ENCODE measurements around the gene ATR. TPM values are rescaled to one million over a fixed set of nuclear protein-coding genes. Genes with fewer than 3 reads are reported as not detected.
"Not testable (repeated sequence)": the region's sequence is repeated elsewhere in the genome, so short reads cannot be mapped to it uniquely, and the experiment has no call there.

ATR gene
- total and polyA plus RNA-seq, 9 of the 15 experiments (the other 6 are each of a cell fraction or from before 2014, with no cell fraction given): 18.0 to 37.8 (median 23.2) TPM

GRCh38 chr3:142443060-142443459 lies 135.5 kb downstream of the ATR start:
- CTCF ChIA-PET (ENCODE audit: low intra/inter-chr PET ratio); H3K9ac ChIP-seq (ENCODE audit: insufficient read depth in 1 of 2, low read depth in 2 of 2, low read length in 2 of 2); DNase-seq (ENCODE audit: extremely low read depth in 1 of 4, low spot score in 3 of 4); H2AFZ ChIP-seq (ENCODE audit: low read depth, low read length); FAIRE-seq; H3K9me1 ChIP-seq (ENCODE audit: control insufficient read depth, insufficient read depth, low read length); BruUV-seq (replicated peaks); H3K27me3 ChIP-seq (ENCODE audit: control insufficient read depth in 2 of 2, insufficient read depth in 2 of 2, low read length in 2 of 2); ATAC-seq; H4K20me1 ChIP-seq (replicated peaks; ENCODE audit: control insufficient read depth, insufficient read depth, low read length); H3K9me3 ChIP-seq (replicated peaks; ENCODE audit: control insufficient read depth, insufficient read depth, low read depth, low read length); in situ Hi-C loops (cut with MboI); H3K27ac ChIP-seq (ENCODE audit: extremely low read depth, low read depth, low read length); H3K4me3 ChIP-seq; H3K4me2 ChIP-seq (ENCODE audit: insufficient read depth, low read length): not testable (repeated sequence)
- Histone ChIP-seq H3K79me2 (ENCODE audit: control insufficient read depth, insufficient read depth, low read length) (peaks cover 86% of the 10 kb centered on the region), H3K36me3 (ENCODE audit: control insufficient read depth, insufficient read depth, low read length) (peaks cover 13% of the 10 kb centered on the region; the same call in 2 of the 3 replicates), H3K4me1 (replicated peaks in 1 of 2; ENCODE audit: control insufficient read depth in 2 of 2, insufficient read depth in 2 of 2, low read length in 2 of 2) (peaks cover 4 to 10% of the 10 kb centered on the region in 2 experiments; a peak in 3 of 5 replicates)
- TF ChIP-seq ZKSCAN1 (IDR thresholded peaks at IDR 0.05; ENCODE audit: low read depth, low read length) (peak; percentile 51; the same call in 1 of the 2 replicates), CBX3 (IDR thresholded peaks at IDR 0.05; ENCODE audit: borderline replicate concordance in 1 of 2, low read length in 2 of 2) (peak in 1 of 2 experiments; percentile 52; a peak in 1 of 3 replicates)
- WGBS (ENCODE audit: insufficient coverage, low coverage, missing lambda C conversion rate): 92% methylated on average over 8 of the region's 12 CpGs
- POLR2A ChIA-PET: interaction anchor here (0.7 kb wide), 1 partner anchor 222 kb away, joined by 3 read pairs; no protein-coding TSS in a partner anchor
- intact Hi-C loops (cut with micrococcal nuclease): loop anchor here (10.0 kb wide), 1 partner anchor 552 kb away; no protein-coding TSS in a partner anchor

GRCh38 chr3:142439499-142440220 lies 138.9 kb downstream of the ATR start:
- H3K4me3 ChIP-seq; in situ Hi-C loops (cut with MboI); POLR2A ChIA-PET; H3K27me3 ChIP-seq (ENCODE audit: control insufficient read depth in 2 of 2, insufficient read depth in 2 of 2, low read length in 2 of 2); H4K20me1 ChIP-seq (replicated peaks; ENCODE audit: control insufficient read depth, insufficient read depth, low read length); H3K9me3 ChIP-seq (replicated peaks; ENCODE audit: control insufficient read depth, insufficient read depth, low read depth, low read length); H3K9me1 ChIP-seq (ENCODE audit: control insufficient read depth, insufficient read depth, low read length); CTCF ChIA-PET (ENCODE audit: low intra/inter-chr PET ratio); H2AFZ ChIP-seq (ENCODE audit: low read depth, low read length); BruUV-seq (replicated peaks); H3K4me1 ChIP-seq (replicated peaks in 1 of 2; ENCODE audit: control insufficient read depth in 2 of 2, insufficient read depth in 2 of 2, low read length in 2 of 2); TF ChIP-seq TEAD4 (CRISPR knock-in tag; IDR thresholded peaks at IDR 0.05; ENCODE audit: borderline replicate concordance): not testable (repeated sequence)
- ATAC-seq: peak; percentile 55
- peak overlapping the region; percentile 17 to 85; a peak in 3 of 4 replicates for H3K9ac ChIP-seq (ENCODE audit: insufficient read depth in 1 of 2, low read depth in 2 of 2, low read length in 2 of 2)
- H3K36me3 ChIP-seq (ENCODE audit: control insufficient read depth, insufficient read depth, low read length): peaks cover 16% of the 10 kb centered on the region; the same call in 2 of the 3 replicates
- FAIRE-seq: peak; percentile 32
- H3K79me2 ChIP-seq (ENCODE audit: control insufficient read depth, insufficient read depth, low read length): peaks cover 81% of the 10 kb centered on the region
- 50% methylated on average over 13 of the region's 15 CpGs for WGBS (ENCODE audit: insufficient coverage, low coverage, missing lambda C conversion rate)
- intact Hi-C loops (cut with micrococcal nuclease): loop anchor here (10.0 kb wide), 1 partner anchor 555 kb away; no protein-coding TSS in a partner anchor
- H3K4me2 ChIP-seq (ENCODE audit: insufficient read depth, low read length): peak overlapping the region; percentile 39
- DNase-seq (ENCODE audit: extremely low read depth in 1 of 4, low spot score in 3 of 4): peak in 1 of 4 experiments; percentile 64
- peak overlapping the region; percentile 57 for H3K27ac ChIP-seq (ENCODE audit: extremely low read depth, low read depth, low read length)
- TF ChIP-seq SMARCE1 (IDR thresholded peaks at IDR 0.05) (peak; percentile 54; the same call in 1 of the 2 replicates), LEF1 (IDR thresholded peaks at IDR 0.05) (0 out of 2 replicates have a peak, but pooled peaks have one; percentile 32), TCF3 (CRISPR knock-in tag; IDR thresholded peaks at IDR 0.05) (peak; percentile 76), CBFA2T2 (conservative IDR thresholded peaks at IDR 0.05) (peak; percentile 45; the same call in 1 of the 2 replicates), RAD51 (IDR thresholded peaks at IDR 0.05; ENCODE audit: borderline replicate concordance, low read depth) (peak; percentile 62), ZNF384 (IDR thresholded peaks at IDR 0.05; ENCODE audit: low read depth, low read length) (peak; percentile 55), EP300 (IDR thresholded peaks at IDR 0.05; ENCODE audit: low read length) (peak; percentile 43; the same call in 1 of the 2 replicates), CXXC5 (CRISPR knock-in tag; IDR thresholded peaks at IDR 0.05) (peak; percentile 21; the same call in 1 of the 2 replicates), ZFX (CRISPR knock-in tag; IDR thresholded peaks at IDR 0.05) (peak; percentile 54; the same call in 1 of the 2 replicates), ARID1B (IDR thresholded peaks at IDR 0.05) (peak; percentile 81), ADNP (tag; IDR thresholded peaks at IDR 0.05) (0 out of 2 replicates have a peak, but pooled peaks have one; percentile 19), TEAD4 (IDR thresholded peaks at IDR 0.05; ENCODE audit: low read length) (peak; percentile 21; the same call in 1 of the 2 replicates), SP1 (CRISPR knock-in tag; IDR thresholded peaks at IDR 0.05) (0 out of 2 replicates have a peak, but pooled peaks have one; percentile 24), CBFA2T3 (IDR thresholded peaks at IDR 0.05) (peak; percentile 54)
